Nephron progenitor cell (in vitro differentiated cells): ENCODE measurements around the gene LBHD2.
"Not testable (repeated sequence)": the region's sequence is repeated elsewhere in the genome, so short reads cannot be mapped to it uniquely, and the experiment has no call there.

Experiments used
- DNase-seq: peaks from one replicate; pipeline ENCODE4 v3.0.0; 2021
- H3K27ac Mint-ChIP-seq: 2 replicates; pipeline ENCODE4 v1.8.0; 2021; ENCODE audit warnings: mild to moderate bottlenecking, moderate library complexity, mixed read lengths
- H3K27me3 Mint-ChIP-seq: 2 replicates; pipeline ENCODE4 v1.8.0; 2021; ENCODE audit warnings: mild to moderate bottlenecking, low read depth, mixed read lengths; ENCODE audit not compliant: poor library complexity
- H3K36me3 Mint-ChIP-seq: 2 replicates; pipeline ENCODE4 v1.8.0; 2021; ENCODE audit warnings: low read depth, mixed read lengths
- H3K4me1 Mint-ChIP-seq: 2 replicates; pipeline ENCODE4 v1.8.0; 2021; ENCODE audit warnings: mixed read lengths
- H3K4me3 Mint-ChIP-seq: 2 replicates; pipeline ENCODE4 v1.8.0; 2021; ENCODE audit warnings: mild to moderate bottlenecking, moderate library complexity, mixed read lengths
- H3K9me3 Mint-ChIP-seq: 2 replicates; pipeline ENCODE4 v1.8.0; 2021; ENCODE audit warnings: mild to moderate bottlenecking, moderate library complexity, mixed read lengths
- TF ChIP-seq, protein P1 (sequence below): fragments of 200-600 bp; sonication (generic); IDR thresholded peaks from 2 replicates; pipeline ENCODE4 v1.5.0; 2021; ENCODE audit warnings: antibody characterized with exemption

The LBHD2 gene

DNA sequence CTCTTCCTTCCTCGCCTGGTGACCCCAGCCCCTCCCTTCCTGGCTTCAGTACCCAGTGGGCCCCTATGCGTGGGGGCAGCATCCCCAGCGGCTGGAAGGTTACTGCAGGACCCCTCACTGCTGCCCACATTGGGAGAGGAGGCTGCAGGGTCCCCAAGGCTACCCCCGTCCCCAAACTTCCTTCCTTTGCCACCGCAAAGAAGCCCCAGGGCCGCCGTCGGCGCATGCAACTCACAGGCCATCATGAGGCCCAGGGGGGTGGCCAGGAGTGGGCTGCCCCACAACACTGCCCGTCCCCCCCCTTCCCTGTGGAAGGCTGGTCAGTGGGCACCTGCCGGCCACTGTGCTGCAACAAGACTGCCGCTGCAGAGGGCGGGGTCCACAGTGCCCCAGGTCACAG lies 29.8 kb downstream of the LBHD2 start:
- H3K27ac Mint-ChIP-seq: no peak overlapping the region
- H3K4me3 Mint-ChIP-seq: no peak overlapping the region
- H3K4me1 Mint-ChIP-seq: peaks cover 54% of the 10 kb centered on the region
- H3K9me3 Mint-ChIP-seq: no peaks in the 10 kb centered on the region
- H3K27me3 Mint-ChIP-seq: peaks cover 12% of the 10 kb centered on the region
- H3K36me3 Mint-ChIP-seq: no peaks in the 10 kb centered on the region
- DNase-seq: no peak
- TF ChIP-seq, protein P1, sequence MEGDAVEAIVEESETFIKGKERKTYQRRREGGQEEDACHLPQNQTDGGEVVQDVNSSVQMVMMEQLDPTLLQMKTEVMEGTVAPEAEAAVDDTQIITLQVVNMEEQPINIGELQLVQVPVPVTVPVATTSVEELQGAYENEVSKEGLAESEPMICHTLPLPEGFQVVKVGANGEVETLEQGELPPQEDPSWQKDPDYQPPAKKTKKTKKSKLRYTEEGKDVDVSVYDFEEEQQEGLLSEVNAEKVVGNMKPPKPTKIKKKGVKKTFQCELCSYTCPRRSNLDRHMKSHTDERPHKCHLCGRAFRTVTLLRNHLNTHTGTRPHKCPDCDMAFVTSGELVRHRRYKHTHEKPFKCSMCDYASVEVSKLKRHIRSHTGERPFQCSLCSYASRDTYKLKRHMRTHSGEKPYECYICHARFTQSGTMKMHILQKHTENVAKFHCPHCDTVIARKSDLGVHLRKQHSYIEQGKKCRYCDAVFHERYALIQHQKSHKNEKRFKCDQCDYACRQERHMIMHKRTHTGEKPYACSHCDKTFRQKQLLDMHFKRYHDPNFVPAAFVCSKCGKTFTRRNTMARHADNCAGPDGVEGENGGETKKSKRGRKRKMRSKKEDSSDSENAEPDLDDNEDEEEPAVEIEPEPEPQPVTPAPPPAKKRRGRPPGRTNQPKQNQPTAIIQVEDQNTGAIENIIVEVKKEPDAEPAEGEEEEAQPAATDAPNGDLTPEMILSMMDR: no peak

DNA sequence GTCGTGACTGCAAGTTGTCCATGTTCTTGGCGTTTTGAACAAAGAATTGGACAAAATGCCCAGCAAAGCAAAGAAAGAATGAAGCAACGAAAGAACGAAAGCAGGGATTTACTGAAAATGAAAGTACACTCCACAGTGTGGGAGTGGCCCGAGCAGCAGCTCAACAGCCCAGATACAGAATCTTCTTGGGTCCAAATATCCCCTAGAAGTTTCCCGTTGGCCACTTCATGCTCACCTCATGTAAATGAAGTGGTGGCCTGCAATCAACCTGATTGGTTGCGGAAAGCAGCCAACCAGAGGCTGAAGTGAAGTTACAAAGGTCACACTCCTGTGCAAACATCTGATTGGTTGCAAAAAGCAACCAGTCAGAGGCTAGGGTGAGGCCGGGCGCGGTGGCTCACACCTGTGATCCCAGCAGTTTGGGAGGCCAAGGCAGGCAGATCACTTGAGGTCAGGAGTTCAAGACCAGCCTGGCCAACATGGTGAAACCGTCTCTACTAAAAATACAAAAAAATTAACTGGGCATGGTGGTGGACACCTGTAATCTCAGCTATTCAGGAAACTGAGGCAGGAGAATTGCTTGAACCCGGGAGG lies 31.2 kb downstream of the LBHD2 start:
- H3K4me1 Mint-ChIP-seq: peaks cover 60% of the 10 kb centered on the region
- not testable (repeated sequence) for DNase-seq, H3K27ac Mint-ChIP-seq, H3K9me3 Mint-ChIP-seq, H3K36me3 Mint-ChIP-seq, H3K4me3 Mint-ChIP-seq
- peaks cover 11% of the 10 kb centered on the region for H3K27me3 Mint-ChIP-seq

DNA sequence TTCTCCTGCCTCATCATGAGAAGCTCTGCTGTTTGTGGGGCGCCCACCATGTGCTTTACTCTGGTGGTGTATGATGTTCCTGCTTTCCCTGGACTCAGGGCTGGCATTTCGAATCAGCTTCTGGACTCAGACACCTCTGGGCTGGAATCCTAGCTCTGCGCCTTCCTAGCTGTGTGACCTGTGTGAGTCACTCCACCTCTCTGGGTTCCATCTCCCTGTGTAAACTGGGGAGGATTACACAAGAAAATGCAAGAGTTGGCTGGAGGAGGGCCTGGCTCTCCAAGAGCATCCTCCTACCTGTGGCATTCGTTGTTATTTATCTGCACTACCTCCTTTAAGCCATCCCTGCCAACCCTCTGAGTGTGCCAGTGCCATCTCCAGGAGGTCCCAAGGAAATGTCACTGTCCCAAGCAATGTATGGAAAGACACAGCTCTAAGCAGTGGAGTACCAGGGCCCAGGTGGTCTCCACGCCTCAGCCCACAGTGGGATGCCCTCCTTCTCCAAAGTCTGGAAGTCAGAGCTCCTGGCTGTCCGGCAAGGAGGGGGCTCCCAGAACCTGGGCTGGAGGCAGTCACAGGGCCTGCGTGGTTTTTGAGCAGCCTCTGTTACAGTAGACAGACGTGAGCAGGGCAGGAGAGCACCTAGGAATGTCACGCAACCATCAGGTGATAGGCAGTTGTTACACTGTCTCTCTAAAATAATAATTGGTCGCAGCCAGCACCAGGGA lies 32.0 kb downstream of the LBHD2 start:
- no peak overlapping the region for H3K27ac Mint-ChIP-seq

DNA sequence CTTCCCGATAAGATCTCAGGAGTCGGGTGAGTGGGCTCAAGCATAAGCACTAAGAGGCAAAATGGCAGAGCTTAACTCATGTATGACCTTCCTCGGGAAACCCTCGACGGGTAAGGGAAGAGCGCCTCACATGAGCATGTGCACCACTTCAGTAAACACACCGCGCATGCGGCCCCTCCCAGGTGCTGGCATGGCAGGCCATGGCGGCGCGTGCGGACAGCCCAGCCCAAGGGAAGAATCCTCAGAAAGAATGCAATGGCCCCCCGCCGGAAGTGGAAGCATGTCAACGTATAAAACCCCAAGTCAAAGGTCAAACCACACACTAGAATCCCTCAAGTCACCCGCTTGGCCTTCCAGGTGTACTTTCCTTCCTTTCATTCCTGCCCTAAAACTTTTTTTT lies 32.6 kb downstream of the LBHD2 start:
- DNase-seq: no peak
- TF ChIP-seq, protein P1: no peak
- Mint-ChIP-seq H3K9me3 (no peaks in the 10 kb centered on the region), H3K27ac (no peak overlapping the region), H3K27me3 (peaks cover 4% of the 10 kb centered on the region), H3K4me1 (peaks cover 63% of the 10 kb centered on the region), H3K36me3 (no peaks in the 10 kb centered on the region), H3K4me3 (no peak overlapping the region)

More for the DNA sequence above, 32.0 kb downstream of the LBHD2 start:
- TF ChIP-seq, protein P1: no peak
- DNase-seq: no peak
- peaks cover 4% of the 10 kb centered on the region for H3K27me3 Mint-ChIP-seq
- H3K9me3 Mint-ChIP-seq: no peaks in the 10 kb centered on the region
- H3K4me3 Mint-ChIP-seq: no peak overlapping the region
- H3K36me3 Mint-ChIP-seq: no peaks in the 10 kb centered on the region
- peaks cover 58% of the 10 kb centered on the region for H3K4me1 Mint-ChIP-seq

DNA sequence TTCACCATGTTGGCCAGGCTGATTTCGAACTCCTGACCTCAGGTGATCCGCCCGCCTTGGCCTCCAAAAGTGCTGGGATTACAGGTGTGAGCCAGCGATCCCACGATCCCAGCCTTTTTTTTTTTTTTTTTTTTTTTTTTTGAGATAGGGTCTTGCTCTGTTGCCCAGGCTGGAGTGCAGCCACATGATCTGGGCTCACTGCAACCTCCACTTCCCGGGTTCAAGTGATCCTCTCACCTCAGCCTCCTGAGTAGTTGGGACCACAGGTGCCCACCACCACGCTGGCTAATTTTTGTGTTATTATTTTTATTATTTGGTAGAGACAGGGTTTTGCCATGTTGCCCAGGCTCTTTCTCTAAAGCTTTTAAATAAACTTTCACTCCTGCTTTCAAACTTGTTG lies 33.5 kb downstream of the LBHD2 start:
- H3K9me3 Mint-ChIP-seq: not testable (repeated sequence)

DNA sequence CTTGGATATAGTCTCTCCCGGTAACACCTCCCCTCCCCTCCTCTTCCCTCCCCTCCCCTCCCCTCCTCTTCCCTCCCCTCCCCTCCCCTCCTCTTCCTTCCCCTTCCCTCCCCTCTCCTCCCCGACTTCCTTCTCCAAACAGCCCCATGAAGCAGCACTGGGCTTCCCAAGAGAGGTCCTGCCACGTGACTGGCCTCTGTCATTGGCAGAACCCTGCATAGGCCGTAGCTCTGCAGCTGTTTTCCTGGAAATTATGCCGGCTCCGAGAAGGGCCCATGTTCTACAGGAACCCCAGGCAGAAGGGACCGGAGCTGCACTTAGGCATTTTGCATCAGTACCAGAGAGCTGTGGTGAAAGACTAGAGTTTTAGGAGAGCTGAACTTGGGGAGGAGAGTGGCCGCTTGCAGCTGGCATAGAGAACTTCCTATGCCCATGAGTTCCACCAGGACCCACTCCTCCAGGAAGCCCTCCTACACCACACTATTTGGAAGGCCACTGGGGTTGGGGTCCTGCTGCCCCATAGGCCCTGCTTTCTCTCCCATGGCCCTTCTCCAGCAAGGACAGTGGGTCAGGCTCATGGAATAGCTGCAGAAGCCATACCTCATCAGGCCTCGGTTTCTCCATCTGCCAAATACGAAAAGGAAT lies 34.1 kb downstream of the LBHD2 start:
- no peaks in the 10 kb centered on the region for H3K9me3 Mint-ChIP-seq
- H3K36me3 Mint-ChIP-seq: no peaks in the 10 kb centered on the region
- H3K27me3 Mint-ChIP-seq: peaks cover 4% of the 10 kb centered on the region
- TF ChIP-seq, protein P1: no peak
- H3K4me1 Mint-ChIP-seq: peaks cover 58% of the 10 kb centered on the region
- H3K27ac Mint-ChIP-seq: no peak overlapping the region
- no peak for DNase-seq
- H3K4me3 Mint-ChIP-seq: no peak overlapping the region

More for the DNA sequence above, 33.5 kb downstream of the LBHD2 start:
- not testable (repeated sequence) for H3K36me3 Mint-ChIP-seq, H3K4me3 Mint-ChIP-seq, DNase-seq, H3K27me3 Mint-ChIP-seq, H3K27ac Mint-ChIP-seq
- H3K4me1 Mint-ChIP-seq: peaks cover 64% of the 10 kb centered on the region
